GM12891 (cell line): ENCODE results near the gene CYTH1.

Experiments
- DNase-seq: peaks from one replicate; pipeline ENCODE4 v3.0.0; 2011; ENCODE audit warnings: low spot score; ENCODE audit not compliant: insufficient read length
- FAIRE-seq: peaks from 2 replicates; lab custom pipeline; 2011; peaks lifted over from hg19 to GRCh38; lab: Jason Lieb, UNC
- PAX5 ChIP-seq: IDR thresholded peaks from 2 replicates; pipeline ENCODE4 v1.6.1; 2011; ENCODE audit warnings: low read length, moderate library complexity, mild to moderate bottlenecking; ENCODE audit not compliant: insufficient read depth, severe bottlenecking
- POLR2A ChIP-seq: IDR thresholded peaks from 2 replicates; pipeline ENCODE4 v1.6.1; 2011; ENCODE audit warnings: low read depth, low read length, control low read depth
- POLR2AphosphoS5 ChIP-seq: IDR thresholded peaks from 2 replicates; pipeline ENCODE4 v1.6.1; 2011; ENCODE audit warnings: low read depth, low read length, control low read depth
- POU2F2 ChIP-seq: IDR thresholded peaks from 2 replicates; pipeline ENCODE4 v1.6.1; 2011; ENCODE audit warnings: low read depth, mild to moderate bottlenecking, control low read depth, low read length, moderate library complexity
- SPI1 ChIP-seq: IDR thresholded peaks from 2 replicates; pipeline ENCODE4 v1.6.1; 2011; ENCODE audit warnings: low read depth, low read length, control low read depth
- TAF1 ChIP-seq: IDR thresholded peaks from 2 replicates; pipeline ENCODE4 v1.6.1; 2011; ENCODE audit warnings: low read depth, low read length, control low read depth

The CYTH1 gene

GRCh38 chr17:78796517-78796900 is 14.4 kb upstream of the CYTH1 start:
- DNase-seq (no peak), FAIRE-seq (no peak)
- no peak for TF ChIP-seq POLR2AphosphoS5
- TF ChIP-seq PAX5: no peak
- TF ChIP-seq POU2F2: no peak
- TF ChIP-seq TAF1: no peak
- TF ChIP-seq POLR2A: no peak
- TF ChIP-seq SPI1: no peak

GRCh38 chr17:78795861-78796516 is 13.9 kb upstream of the CYTH1 start:
- FAIRE-seq: no peak
- no peak for DNase-seq
- no peak for TF ChIP-seq TAF1
- no peak; the same call in 1 of the 2 replicates for TF ChIP-seq POLR2AphosphoS5
- no peak for TF ChIP-seq SPI1
- TF ChIP-seq POU2F2: no peak
- no peak for TF ChIP-seq POLR2A
- no peak for TF ChIP-seq PAX5

- DNase-seq: no peak
- no peak for FAIRE-seq
- TF ChIP-seq PAX5 (no peak), SPI1 (no peak), TAF1 (no peak), POLR2A (no peak), POU2F2 (no peak), POLR2AphosphoS5 (no peak)
Measured at GRCh38 chr17:78794864-78795640, 13.0 kb upstream of the CYTH1 start.

GRCh38 chr17:78794399-78794798 is 12.3 kb upstream of the CYTH1 start:
- TF ChIP-seq POU2F2 (no peak), POLR2A (no peak), TAF1 (no peak), POLR2AphosphoS5 (no peak), SPI1 (no peak), PAX5 (no peak)
- FAIRE-seq: no peak
- DNase-seq: no peak

- FAIRE-seq: no peak
Measured at GRCh38 chr17:78793968-78794367, 11.9 kb upstream of the CYTH1 start.

GRCh38 chr17:78793415-78793814 is 11.3 kb upstream of the CYTH1 start:
- no peak for FAIRE-seq
- TF ChIP-seq POLR2A (peak; percentile 50), POLR2AphosphoS5 (0 out of 2 replicates have a peak, but pooled peaks have one; percentile 16), SPI1 (no peak)
- DNase-seq: no peak

More at GRCh38 chr17:78793968-78794367, 11.9 kb upstream of the CYTH1 start:
- TF ChIP-seq SPI1 (no peak), POLR2A (no peak), POLR2AphosphoS5 (no peak), POU2F2 (no peak), TAF1 (no peak), PAX5 (no peak)
- DNase-seq: no peak

GRCh38 chr17:78791840-78792709 is 10.0 kb upstream of the CYTH1 start:
- TF ChIP-seq POLR2A (no peak), TAF1 (no peak), PAX5 (no peak)
- DNase-seq: no peak
- FAIRE-seq: no peak

GRCh38 chr17:78790552-78790951 is 8.5 kb upstream of the CYTH1 start:
- TF ChIP-seq TAF1 (no peak), POU2F2 (no peak), SPI1 (no peak), PAX5 (no peak), POLR2A (no peak), POLR2AphosphoS5 (no peak)
- no peak for FAIRE-seq

GRCh38 chr17:78789663-78790181 is 7.6 kb upstream of the CYTH1 start:
- no peak for FAIRE-seq
- DNase-seq: no peak
- TF ChIP-seq POU2F2: no peak
- no peak for TF ChIP-seq POLR2AphosphoS5
- TF ChIP-seq POLR2A: no peak
- TF ChIP-seq PAX5: no peak
- no peak for TF ChIP-seq TAF1
- TF ChIP-seq SPI1: no peak

More at GRCh38 chr17:78790552-78790951, 8.5 kb upstream of the CYTH1 start:
- no peak for DNase-seq

GRCh38 chr17:78789149-78789662 is 7.1 kb upstream of the CYTH1 start:
- no peak for DNase-seq
- no peak for FAIRE-seq
- TF ChIP-seq PAX5 (no peak), TAF1 (no peak), POU2F2 (no peak), POLR2A (no peak), POLR2AphosphoS5 (no peak), SPI1 (no peak)
